Stomach (tissue), 4 donors: ENCODE measurements around the gene GMDS.
A peak's percentile ranks its signal among the peaks of the same experiment; 100 is the strongest.

Source experiments
- POLR2A ChIP-seq, 4 donors: fragments of 450-650 bp; IDR thresholded peaks; one replicate each; pipeline ENCODE4 v1.6.1; 2016; ENCODE audit warnings: antibody characterized with exemption in 4 of 4, control low read depth in 2 of 4, mild to moderate bottlenecking in 1 of 4, moderate library complexity in 1 of 4
- POLR2AphosphoS5 ChIP-seq, 3 donors: sonication (generic); formaldehyde crosslinking; IDR thresholded peaks; one replicate each; pipeline ENCODE4 v1.6.1; 2016; ENCODE audit warnings: antibody characterized with exemption in 3 of 3
- TF ChIP-seq, protein P1 (sequence below), 7 experiments: fragments of 450-650 bp in 4 of 7; fragments of 200-600 bp in 3 of 7; sonication (generic) in 3 of 7; IDR thresholded peaks; one replicate each; pipeline ENCODE4 v1.5.1; 2016 to 2019; ENCODE audit warnings: antibody characterized with exemption in 7 of 7, control low read depth in 2 of 7, mild to moderate bottlenecking in 1 of 7

DNA sequence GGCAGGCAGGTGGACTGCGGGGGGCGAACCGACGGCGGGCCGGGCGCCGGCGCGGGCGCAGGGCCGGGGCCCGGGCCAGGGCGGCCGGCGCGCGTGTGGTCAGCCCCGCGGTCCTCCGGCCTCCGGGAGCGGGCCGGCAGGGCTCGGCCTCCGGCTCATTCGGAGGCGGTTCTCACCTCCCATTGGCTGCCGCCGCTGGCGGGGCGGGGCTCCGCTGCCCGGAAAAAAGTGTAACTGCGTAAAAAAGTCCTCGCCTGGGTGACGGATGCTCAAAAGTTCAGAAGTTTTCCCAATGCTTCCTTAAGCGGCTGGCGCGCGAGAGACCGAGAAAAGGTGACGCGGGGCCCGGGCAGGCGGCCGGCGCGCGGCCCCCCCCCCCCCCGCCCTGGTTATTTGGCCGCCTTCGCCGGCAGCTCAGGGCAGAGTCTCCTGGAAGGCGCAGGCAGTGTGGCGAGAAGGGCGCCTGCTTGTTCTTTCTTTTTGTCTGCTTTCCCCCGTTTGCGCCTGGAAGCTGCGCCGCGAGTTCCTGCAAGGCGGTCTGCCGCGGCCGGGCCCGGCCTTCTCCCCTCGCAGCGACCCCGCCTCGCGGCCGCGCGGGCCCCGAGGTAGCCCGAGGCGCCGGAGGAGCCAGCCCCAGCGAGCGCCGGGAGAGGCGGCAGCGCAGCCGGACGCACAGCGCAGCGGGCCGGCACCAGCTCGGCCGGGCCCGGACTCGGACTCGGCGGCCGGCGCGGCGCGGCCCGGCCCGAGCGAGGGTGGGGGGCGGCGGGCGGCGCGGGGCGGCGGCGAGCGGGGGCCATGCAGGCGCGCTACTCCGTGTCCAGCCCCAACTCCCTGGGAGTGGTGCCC lies 635.5 kb downstream of the GMDS start, which contains the start of gene FOXC1:
- TF ChIP-seq POLR2A (IDR thresholded peaks at IDR 0.05) (no peak), POLR2AphosphoS5 (IDR thresholded peaks at IDR 0.05) (peak; percentile 44 to 71 (median 58))
- TF ChIP-seq, protein P1, sequence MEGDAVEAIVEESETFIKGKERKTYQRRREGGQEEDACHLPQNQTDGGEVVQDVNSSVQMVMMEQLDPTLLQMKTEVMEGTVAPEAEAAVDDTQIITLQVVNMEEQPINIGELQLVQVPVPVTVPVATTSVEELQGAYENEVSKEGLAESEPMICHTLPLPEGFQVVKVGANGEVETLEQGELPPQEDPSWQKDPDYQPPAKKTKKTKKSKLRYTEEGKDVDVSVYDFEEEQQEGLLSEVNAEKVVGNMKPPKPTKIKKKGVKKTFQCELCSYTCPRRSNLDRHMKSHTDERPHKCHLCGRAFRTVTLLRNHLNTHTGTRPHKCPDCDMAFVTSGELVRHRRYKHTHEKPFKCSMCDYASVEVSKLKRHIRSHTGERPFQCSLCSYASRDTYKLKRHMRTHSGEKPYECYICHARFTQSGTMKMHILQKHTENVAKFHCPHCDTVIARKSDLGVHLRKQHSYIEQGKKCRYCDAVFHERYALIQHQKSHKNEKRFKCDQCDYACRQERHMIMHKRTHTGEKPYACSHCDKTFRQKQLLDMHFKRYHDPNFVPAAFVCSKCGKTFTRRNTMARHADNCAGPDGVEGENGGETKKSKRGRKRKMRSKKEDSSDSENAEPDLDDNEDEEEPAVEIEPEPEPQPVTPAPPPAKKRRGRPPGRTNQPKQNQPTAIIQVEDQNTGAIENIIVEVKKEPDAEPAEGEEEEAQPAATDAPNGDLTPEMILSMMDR (IDR thresholded peaks at IDR 0.05) = no peak
